Keratinocyte (primary cell): ENCODE data around the gene RCBTB2. TPM values are rescaled to one million over a fixed set of nuclear protein-coding genes. Genes with fewer than 3 reads are reported as not detected.

Experiments
- DNase-seq: peaks from one replicate; pipeline ENCODE4 v3.0.0-alpha.2; 2011; ENCODE audit warnings: low read depth, missing footprints, low spot score
- FAIRE-seq: peaks from 2 replicates; lab custom pipeline; 2011; peaks lifted over from hg19 to GRCh38; lab: Jason Lieb, UNC
- H2AFZ ChIP-seq: 2 replicates; pipeline ENCODE4 v1.6.0; 2012; ENCODE audit warnings: low read length, control low read depth, inconsistent platforms; ENCODE audit not compliant: control insufficient read depth
- H3K27ac ChIP-seq: 2 replicates; pipeline ENCODE4 v1.5.1; 2011; ENCODE audit warnings: low read length; ENCODE audit not compliant: control insufficient read depth, insufficient read depth
- H3K27me3 ChIP-seq: 3 replicates; pipeline ENCODE4 v1.6.0; 2011; ENCODE audit warnings: low read length; ENCODE audit not compliant: control insufficient read depth, insufficient read depth; ENCODE audit errors: extremely low read depth
- H3K36me3 ChIP-seq, 2 experiments: 2 replicates in 1 of 2; 3 replicates in 1 of 2; pipeline ENCODE4 v1.5.1; 2011; ENCODE audit warnings: low read length in 2 of 2, mild to moderate bottlenecking in 1 of 2; ENCODE audit not compliant: control insufficient read depth in 2 of 2, insufficient read depth in 2 of 2; ENCODE audit errors: extremely low read depth in 1 of 2
- H3K4me1 ChIP-seq: 3 replicates; pipeline ENCODE4 v1.5.1; 2011; ENCODE audit warnings: low read length; ENCODE audit not compliant: control insufficient read depth, insufficient read depth; ENCODE audit errors: extremely low read depth
- H3K4me2 ChIP-seq: 3 replicates; pipeline ENCODE4 v1.6.0; 2011; ENCODE audit warnings: low read depth, low read length; ENCODE audit not compliant: control insufficient read depth, insufficient read depth; ENCODE audit errors: extremely low read depth
- H3K4me3 ChIP-seq, 3 experiments: fragments of 200-600 bp in 1 of 3; sonication (generic) in 1 of 3; 2 replicates in 2 of 3; 3 replicates in 1 of 3; pipeline ENCODE4 v1.5.1; 2011 to 2016; ENCODE audit warnings: low read length in 3 of 3, mild to moderate bottlenecking in 3 of 3, control low read depth in 2 of 3, inconsistent platforms in 1 of 3, low read depth in 1 of 3, mixed read lengths in 1 of 3, mixed run types in 1 of 3, moderate library complexity in 1 of 3; ENCODE audit not compliant: control insufficient read depth in 2 of 3, insufficient read depth in 2 of 3; ENCODE audit errors: extremely low read depth in 1 of 3
- H3K79me2 ChIP-seq: 2 replicates; pipeline ENCODE4 v1.6.0; 2012; ENCODE audit warnings: low read length; ENCODE audit not compliant: control insufficient read depth, insufficient read depth
- H3K9ac ChIP-seq: 3 replicates; pipeline ENCODE4 v1.6.0; 2011; ENCODE audit warnings: low read length; ENCODE audit not compliant: control insufficient read depth, insufficient read depth; ENCODE audit errors: extremely low read depth
- H3K9me1 ChIP-seq: 3 replicates; pipeline ENCODE4 v1.6.0; 2011; ENCODE audit warnings: low read length; ENCODE audit not compliant: control insufficient read depth, insufficient read depth; ENCODE audit errors: extremely low read depth
- H3K9me3 ChIP-seq: 2 replicates; pipeline ENCODE4 v1.5.1; 2012; ENCODE audit warnings: low read depth, low read length; ENCODE audit not compliant: control insufficient read depth
- H4K20me1 ChIP-seq: 3 replicates; pipeline ENCODE4 v1.6.0; 2011; ENCODE audit warnings: low read length; ENCODE audit not compliant: control insufficient read depth, insufficient read depth; ENCODE audit errors: extremely low read depth
- EZH2 ChIP-seq: IDR thresholded peaks from one replicate; pipeline ENCODE4 v1.6.1; 2012; ENCODE audit warnings: inconsistent platforms, mild to moderate bottlenecking, low read length, moderate library complexity
- dilution Hi-C: fragments of 300-500 bp; cut with MboI; formaldehyde crosslinking; loops from one replicate; pipeline ENCODE4 v1.7.0; 2020; ENCODE audit warnings: low sequenced_read_pairs; ENCODE audit not compliant: extremely low pct_ligation_motif_present
- polyA plus RNA-seq, 5 experiments: library from polyadenylated mRNA; depleted of rRNA in 3 of 5; stranded (reverse) in 3 of 5; stranded (forward) in 1 of 5; unstranded in 1 of 5; fragments of >200 nt; gene quantifications; 1 replicate in 1 of 5; 2 replicates in 3 of 5; 3 replicates in 1 of 5; pipeline versions ENCODE4 v1.2.1 to v1.2.3, GENCODE V29; 2011 to 2012; ENCODE audit warnings: missing spikeins in 2 of 5, low read depth in 1 of 5, low replicate concordance in 1 of 5
- TF ChIP-seq, protein P1 (sequence below), 3 experiments: IDR thresholded peaks in 1 of 3; conservative IDR thresholded peaks in 1 of 3; optimal IDR thresholded peaks in 1 of 3; 2 replicates in 2 of 3; 3 replicates in 1 of 3; pipeline versions ENCODE3 to v1.5.1; 2011; ENCODE audit warnings: low read length in 3 of 3, mild to moderate bottlenecking in 3 of 3, moderate library complexity in 2 of 3, control low read depth in 1 of 3, inconsistent platforms in 1 of 3; ENCODE audit not compliant: insufficient read depth in 2 of 3; ENCODE audit errors: extremely low read depth in 1 of 3

RCBTB2 gene
- polyA plus RNA-seq, 1 donor (not counting 4 experiments of a cell fraction or from before 2014, with no cell fraction given), result 5.5 TPM

DNA sequence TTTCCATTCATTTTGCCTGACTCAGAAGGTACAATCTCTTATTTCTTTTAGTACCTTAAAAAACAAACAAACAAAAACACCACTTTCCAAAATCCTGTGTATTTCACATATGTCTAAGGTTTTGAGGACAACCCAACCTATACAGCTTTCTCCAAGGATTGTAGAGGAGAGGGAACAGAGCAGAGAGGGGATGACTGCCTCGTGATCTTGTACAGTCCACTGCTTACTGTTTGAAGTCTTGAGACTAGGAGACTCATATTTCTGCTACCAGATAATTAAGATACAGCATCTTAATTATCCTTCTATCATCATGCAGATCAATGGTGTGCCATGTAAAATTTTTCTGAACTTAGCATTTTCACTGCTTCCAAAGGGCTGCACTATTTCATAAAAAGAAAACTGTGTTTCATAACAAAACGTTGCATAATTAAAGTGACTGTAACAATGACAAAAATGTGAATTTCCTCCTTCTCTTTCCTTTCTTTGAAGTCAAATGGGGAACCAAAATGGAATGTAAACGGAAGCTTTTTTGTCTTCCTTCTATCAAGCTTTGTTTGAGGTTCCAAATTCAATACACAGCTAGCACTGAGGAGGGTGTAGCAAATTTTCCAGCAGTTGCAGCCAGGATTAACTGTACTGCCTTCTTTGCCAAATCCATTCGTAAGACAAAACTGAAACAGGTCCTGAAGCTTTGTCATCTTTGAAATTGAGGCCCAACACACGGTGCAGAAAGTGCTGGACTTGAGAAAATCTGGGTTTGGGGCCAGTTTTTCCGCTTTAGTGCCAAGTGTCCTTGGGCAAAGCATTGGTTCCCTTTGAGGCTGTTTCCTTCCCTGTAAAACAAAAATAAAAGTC, 34.9 kb upstream of the RCBTB2 start:
- DNase-seq, result no peak
- H3K4me2 ChIP-seq, result no peak overlapping the region
- dilution Hi-C loops, result no loop called here
- H4K20me1 ChIP-seq, result no peaks in the 10 kb centered on the region
- no peak overlapping the region for H3K27ac ChIP-seq
- H3K4me1 ChIP-seq, result no peaks in the 10 kb centered on the region
- H3K79me2 ChIP-seq, result no peaks in the 10 kb centered on the region
- H3K4me3 ChIP-seq, result no peak overlapping the region
- H3K9me1 ChIP-seq, result no peaks in the 10 kb centered on the region
- H2AFZ ChIP-seq, result no peak overlapping the region
- H3K36me3 ChIP-seq, result no peaks in the 10 kb centered on the region
- no peak for FAIRE-seq
- no peaks in the 10 kb centered on the region for H3K9me3 ChIP-seq
- no peak for TF ChIP-seq EZH2
- TF ChIP-seq, protein P1, sequence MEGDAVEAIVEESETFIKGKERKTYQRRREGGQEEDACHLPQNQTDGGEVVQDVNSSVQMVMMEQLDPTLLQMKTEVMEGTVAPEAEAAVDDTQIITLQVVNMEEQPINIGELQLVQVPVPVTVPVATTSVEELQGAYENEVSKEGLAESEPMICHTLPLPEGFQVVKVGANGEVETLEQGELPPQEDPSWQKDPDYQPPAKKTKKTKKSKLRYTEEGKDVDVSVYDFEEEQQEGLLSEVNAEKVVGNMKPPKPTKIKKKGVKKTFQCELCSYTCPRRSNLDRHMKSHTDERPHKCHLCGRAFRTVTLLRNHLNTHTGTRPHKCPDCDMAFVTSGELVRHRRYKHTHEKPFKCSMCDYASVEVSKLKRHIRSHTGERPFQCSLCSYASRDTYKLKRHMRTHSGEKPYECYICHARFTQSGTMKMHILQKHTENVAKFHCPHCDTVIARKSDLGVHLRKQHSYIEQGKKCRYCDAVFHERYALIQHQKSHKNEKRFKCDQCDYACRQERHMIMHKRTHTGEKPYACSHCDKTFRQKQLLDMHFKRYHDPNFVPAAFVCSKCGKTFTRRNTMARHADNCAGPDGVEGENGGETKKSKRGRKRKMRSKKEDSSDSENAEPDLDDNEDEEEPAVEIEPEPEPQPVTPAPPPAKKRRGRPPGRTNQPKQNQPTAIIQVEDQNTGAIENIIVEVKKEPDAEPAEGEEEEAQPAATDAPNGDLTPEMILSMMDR (optimal IDR thresholded peaks at IDR 0.05 in 1 of 3, IDR thresholded peaks at IDR 0.05 in 1 of 3, conservative IDR thresholded peaks at IDR 0.05 in 1 of 3; ENCODE audit: extremely low read depth in 1 of 3, insufficient read depth in 2 of 3, low read length in 3 of 3), result no peak
- no peak overlapping the region for H3K9ac ChIP-seq
- H3K27me3 ChIP-seq, result no peaks in the 10 kb centered on the region

DNA sequence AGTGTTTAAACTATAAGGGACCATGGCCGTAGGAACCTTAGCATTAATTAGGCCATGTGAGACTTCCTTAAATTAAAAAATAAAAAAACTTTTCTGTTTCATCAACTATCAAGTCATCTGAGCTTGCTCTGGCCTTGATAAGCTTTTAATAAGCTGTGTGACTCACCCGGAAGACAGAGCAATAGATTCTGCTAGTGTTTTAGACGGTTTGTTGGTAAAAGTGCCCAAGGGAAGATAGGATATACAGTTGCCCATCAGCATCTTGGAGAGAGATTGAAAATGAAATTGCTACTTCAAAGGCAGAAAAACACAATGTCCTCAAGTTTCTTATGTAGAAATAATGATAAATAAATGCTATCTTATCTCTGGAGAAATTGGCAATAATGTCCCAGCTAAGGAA, 31.2 kb upstream of the RCBTB2 start:
- no peak for DNase-seq
- H3K27me3 ChIP-seq, result no peaks in the 10 kb centered on the region
- no peaks in the 10 kb centered on the region for H3K4me1 ChIP-seq
- H3K4me2 ChIP-seq, result no peak overlapping the region
- no peaks in the 10 kb centered on the region for H3K36me3 ChIP-seq
- no peak overlapping the region for H3K4me3 ChIP-seq
- H2AFZ ChIP-seq, result no peak overlapping the region
- no peaks in the 10 kb centered on the region for H3K9me1 ChIP-seq
- H4K20me1 ChIP-seq, result no peaks in the 10 kb centered on the region
- TF ChIP-seq, protein P1 (optimal IDR thresholded peaks at IDR 0.05 in 1 of 3, IDR thresholded peaks at IDR 0.05 in 1 of 3, conservative IDR thresholded peaks at IDR 0.05 in 1 of 3; ENCODE audit: extremely low read depth in 1 of 3, insufficient read depth in 2 of 3, low read length in 3 of 3), result no peak
- no peak for TF ChIP-seq EZH2
- no peaks in the 10 kb centered on the region for H3K79me2 ChIP-seq
- peak; percentile 69 for FAIRE-seq
- H3K27ac ChIP-seq, result no peak overlapping the region
- H3K9ac ChIP-seq, result no peak overlapping the region
- no peaks in the 10 kb centered on the region for H3K9me3 ChIP-seq
- dilution Hi-C loops, result no loop called here
